Liver (tissue), 9 donors: Measurements from ENCODE around the gene FNTB. TPM values are rescaled to one million over a fixed set of nuclear protein-coding genes. Genes with fewer than 3 reads are reported as not detected.

Experiments
- DNase-seq: peaks from one replicate; pipeline ENCODE4 v3.0.0-alpha.2; 2017; ENCODE audit warnings: low spot score
- H3K27ac ChIP-seq, 2 donors: one replicate each; pipeline ENCODE4 v1.7.0; 2013; ENCODE audit warnings: inconsistent platforms in 2 of 2, low read length in 2 of 2, control low read depth in 1 of 2, low read depth in 1 of 2, mild to moderate bottlenecking in 1 of 2
- H3K27me3 ChIP-seq, 4 donors: one replicate each; pipeline versions ENCODE4 v1.6.1 to v1.7.0; 2013; ENCODE audit warnings: low read length in 3 of 4, inconsistent platforms in 1 of 4, mild to moderate bottlenecking in 1 of 4, moderate library complexity in 1 of 4; ENCODE audit not compliant: control insufficient read depth in 4 of 4, insufficient read depth in 4 of 4
- H3K36me3 ChIP-seq, 4 donors: one replicate each; pipeline versions ENCODE4 v1.6.1 to v1.7.0; 2013; ENCODE audit warnings: low read length in 3 of 4, mild to moderate bottlenecking in 3 of 4, low read depth in 1 of 4, moderate library complexity in 1 of 4; ENCODE audit not compliant: control insufficient read depth in 4 of 4, insufficient read depth in 3 of 4
- H3K4me1 ChIP-seq, 4 donors: one replicate each; pipeline versions ENCODE4 v1.6.1 to v1.7.0; 2013; ENCODE audit warnings: low read length in 3 of 4, mild to moderate bottlenecking in 3 of 4, moderate library complexity in 1 of 4; ENCODE audit not compliant: control insufficient read depth in 4 of 4, insufficient read depth in 4 of 4
- H3K4me3 ChIP-seq, 3 donors: one replicate each; pipeline versions ENCODE4 v1.6.1 to v1.7.0; 2013; ENCODE audit warnings: low read length in 3 of 3, control low read depth in 1 of 3, low read depth in 1 of 3, mild to moderate bottlenecking in 1 of 3
- H3K9ac ChIP-seq, 2 donors: one replicate each; pipeline ENCODE4 v1.7.0; 2013; ENCODE audit warnings: low read length in 2 of 2, mild to moderate bottlenecking in 2 of 2, moderate library complexity in 2 of 2, control low read depth in 1 of 2, low read depth in 1 of 2
- H3K9me3 ChIP-seq, 4 donors: one replicate each; pipeline versions ENCODE4 v1.6.1 to v1.7.0; 2013; ENCODE audit warnings: low read length in 3 of 4; ENCODE audit not compliant: control insufficient read depth in 4 of 4
- CTCF ChIP-seq: fragments of 150-350 bp; IDR thresholded peaks from 2 replicates; pipeline ENCODE4 v1.5.1; 2017; ENCODE audit warnings: improper control_type of control experiment, low read depth, low read length; ENCODE audit not compliant: missing input control
- EGR1 ChIP-seq, 2 donors: IDR thresholded peaks; 2 replicates each; pipeline ENCODE4 v1.6.1; 2016 to 2018; ENCODE audit warnings: antibody characterized with exemption in 2 of 2, low read depth in 2 of 2
- FOXA1 ChIP-seq: IDR thresholded peaks from 2 replicates; pipeline ENCODE4 v1.6.1; 2016; ENCODE audit warnings: antibody characterized with exemption
- FOXA2 ChIP-seq: IDR thresholded peaks from 2 replicates; pipeline ENCODE4 v1.6.1; 2016; ENCODE audit warnings: antibody characterized with exemption
- GABPA ChIP-seq, 2 donors: IDR thresholded peaks in 1 of 2; conservative IDR thresholded peaks in 1 of 2; 2 replicates each; pipeline ENCODE4 v1.6.1; 2016; ENCODE audit warnings: antibody characterized with exemption in 2 of 2, mild to moderate bottlenecking in 1 of 2, moderate library complexity in 1 of 2
- HNF4A ChIP-seq, 2 donors: conservative IDR thresholded peaks; 2 replicates each; pipeline ENCODE4 v1.6.1; 2016; ENCODE audit warnings: antibody characterized with exemption in 2 of 2, mild to moderate bottlenecking in 2 of 2
- HNF4G ChIP-seq: IDR thresholded peaks from 2 replicates; pipeline ENCODE4 v1.6.1; 2016; ENCODE audit warnings: antibody characterized with exemption
- JUND ChIP-seq, 2 donors: IDR thresholded peaks; 2 replicates each; pipeline ENCODE4 v1.6.1; 2016; ENCODE audit warnings: antibody characterized with exemption in 2 of 2
- MAX ChIP-seq: IDR thresholded peaks from 2 replicates; pipeline ENCODE4 v1.6.1; 2016; ENCODE audit warnings: antibody characterized with exemption
- NR2F2 ChIP-seq: IDR thresholded peaks from 2 replicates; pipeline ENCODE4 v1.6.1; 2016; ENCODE audit warnings: antibody characterized with exemption
- RAD21 ChIP-seq, 2 donors: IDR thresholded peaks; 2 replicates each; pipeline ENCODE4 v1.6.1; 2016; ENCODE audit warnings: antibody characterized with exemption in 2 of 2, mild to moderate bottlenecking in 2 of 2
- REST ChIP-seq: IDR thresholded peaks from 2 replicates; pipeline ENCODE4 v1.6.1; 2016; ENCODE audit warnings: antibody characterized with exemption, mild to moderate bottlenecking
- RXRA ChIP-seq, 2 donors: IDR thresholded peaks; 2 replicates each; pipeline ENCODE4 v1.6.1; 2017 to 2018; ENCODE audit warnings: antibody characterized with exemption in 2 of 2, mild to moderate bottlenecking in 1 of 2
- SP1 ChIP-seq: IDR thresholded peaks from 2 replicates; pipeline ENCODE4 v1.6.1; 2018; ENCODE audit warnings: antibody characterized with exemption, mild to moderate bottlenecking
- YY1 ChIP-seq: IDR thresholded peaks from 2 replicates; pipeline ENCODE4 v1.6.1; 2016; ENCODE audit warnings: antibody characterized with exemption, mild to moderate bottlenecking
- ZBTB33 ChIP-seq: IDR thresholded peaks from 2 replicates; pipeline ENCODE4 v1.6.1; 2016; ENCODE audit warnings: antibody characterized with exemption
- WGBS: extraction: QIAGEN DNeasy Blood & Tissue Kit; methylation state at CpG from one replicate; pipeline ENCODE4 v1.1.7; 2013; 5-methylcytosine and 5-hydroxymethylcytosine counted together
- polyA plus RNA-seq, 2 donors: library from polyadenylated mRNA; stranded (reverse) in 1 of 2; unstranded in 1 of 2; fragments of 200-250 nt in 1 of 2; fragments of >200 nt in 1 of 2; fragmentation: Nextera tagmentation in 1 of 2; extraction: Ambion mirVana in 1 of 2; gene quantifications; one replicate each; pipeline versions ENCODE4 v1.2.1 to v1.2.3, GENCODE V29; 2013 to 2015
- total RNA-seq, 2 donors: library from RNA; depleted of rRNA; stranded (reverse); fragments of >200 nt; gene quantifications; one replicate each; pipeline ENCODE4 v1.2.3, GENCODE V29; 2014
- TF ChIP-seq, protein P1 (sequence below): IDR thresholded peaks from 2 replicates; pipeline ENCODE4 v1.6.1; 2016; ENCODE audit warnings: antibody characterized with exemption
- donor health status: healthy.
- donor health status: healthy.
- donor health status: healthy.
- donor health status: healthy.
- donor health status: healthy.

The FNTB gene
- total and polyA plus RNA-seq, 4 donors, result 6.3 to 17.2 (median 9.0) TPM

- Histone ChIP-seq H3K27me3 (no peaks in the 10 kb centered on the region), H3K4me1 (peaks cover 0 to 6% (median 2%) of the 10 kb centered on the region in 4 donors), H3K27ac (no peak overlapping the region), H3K9ac (no peak overlapping the region), H3K36me3 (peaks cover 3 to 9% (median 6%) of the 10 kb centered on the region in 4 donors), H3K9me3 (no peaks in the 10 kb centered on the region), H3K4me3 (no peak overlapping the region)
- WGBS, result 60% methylated on average over 9 of the region's 9 CpGs
- no peak for DNase-seq
- TF ChIP-seq REST (no peak), EGR1 (IDR thresholded peaks at IDR 0.05; ENCODE audit: low read depth in 2 of 2) (no peak), HNF4G (no peak), YY1 (peak; percentile 24), FOXA2 (no peak), FOXA1 (peak; percentile 13), CTCF (peak; percentile 76), RAD21 (IDR thresholded peaks at IDR 0.05) (peak; percentile 83 to 86), MAX (no peak), RXRA (IDR thresholded peaks at IDR 0.05) (peak in 1 of 2 donors; percentile 13), HNF4A (conservative IDR thresholded peaks at IDR 0.05) (no peak)
- TF ChIP-seq, protein P1, sequence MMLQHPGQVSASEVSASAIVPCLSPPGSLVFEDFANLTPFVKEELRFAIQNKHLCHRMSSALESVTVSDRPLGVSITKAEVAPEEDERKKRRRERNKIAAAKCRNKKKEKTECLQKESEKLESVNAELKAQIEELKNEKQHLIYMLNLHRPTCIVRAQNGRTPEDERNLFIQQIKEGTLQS, result no peak
These were observed 33.4 kb downstream of the FNTB start for GRCh38 chr14:65019944-65020566.

DNA sequence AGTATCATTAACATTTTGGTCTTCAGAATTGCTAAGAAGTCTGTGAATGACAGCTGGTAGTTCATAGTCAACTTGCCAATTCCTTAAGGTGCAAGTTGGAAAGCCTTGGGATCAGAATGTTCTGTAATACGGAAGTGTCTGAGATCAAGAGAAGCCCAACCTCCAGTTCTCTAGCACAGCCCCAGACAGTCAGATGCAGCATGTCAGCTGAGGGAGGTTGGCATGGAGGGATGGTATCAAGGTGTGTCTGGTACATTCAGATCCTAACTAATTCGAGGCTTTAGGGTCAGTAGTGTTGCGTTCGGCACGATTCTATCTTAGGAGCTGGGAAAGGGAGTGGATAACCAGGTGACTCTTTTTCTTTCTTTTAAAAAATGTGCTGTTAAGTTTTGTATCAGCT, 38.3 kb downstream of the FNTB start:
- WGBS, result 95% methylated on average over 5 of the region's 5 CpGs
- TF ChIP-seq YY1 (no peak), ZBTB33 (no peak), RAD21 (IDR thresholded peaks at IDR 0.05) (no peak), SP1 (no peak), REST (no peak), MAX (no peak), GABPA (IDR thresholded peaks at IDR 0.05 in 1 of 2, conservative IDR thresholded peaks at IDR 0.05 in 1 of 2) (no peak), NR2F2 (no peak), EGR1 (IDR thresholded peaks at IDR 0.05; ENCODE audit: low read depth in 2 of 2) (no peak), RXRA (IDR thresholded peaks at IDR 0.05) (no peak), JUND (IDR thresholded peaks at IDR 0.05) (no peak), CTCF (no peak)
- no peak for DNase-seq

More for the DNA sequence above, 38.3 kb downstream of the FNTB start:
- Histone ChIP-seq H3K36me3 (peaks cover 0 to 9% (median 3%) of the 10 kb centered on the region in 4 donors), H3K4me1 (peaks cover 0 to 3% (median under 1%) of the 10 kb centered on the region in 4 donors), H3K27ac (no peak overlapping the region), H3K4me3 (no peak overlapping the region), H3K27me3 (no peaks in the 10 kb centered on the region), H3K9ac (no peak overlapping the region), H3K9me3 (no peaks in the 10 kb centered on the region)
